ENCODE data around the gene SF3A2. TPM values are rescaled to one million over a fixed set of nuclear protein-coding genes. Genes with fewer than 3 reads are reported as not detected.

Gene SF3A2
- total RNA-seq (2021) (167 to 184 TPM (median 169 TPM) in 3 replicates), Bru-seq, nascent RNA (percentile 78 among the genes with signal in this experiment)
- long read RNA-seq, experiment 1, transcript SF3A2-206 (8 exons, 885 nt) = minor isoform, 6 of 335 reads
- long read RNA-seq, experiment 1, transcript SF3A2-201 (9 exons, 1,963 nt) = major isoform, 276 of 335 reads
- long read RNA-seq, experiment 1, partial matches to known transcripts = 30 of 335 reads
- long read RNA-seq, experiment 1, other reads (novel, unspliced or antisense) = 23 of 335 reads
- long read RNA-seq, experiment 2, transcript SF3A2-201 (9 exons, 1,963 nt) = major isoform, 137 of 233 reads
- long read RNA-seq, experiment 2, partial matches to known transcripts = 71 of 233 reads
- long read RNA-seq, experiment 2, other reads (novel, unspliced or antisense) = 20 of 233 reads
- long read RNA-seq, experiment 3, partial matches to known transcripts = 152 of 161 reads
- long read RNA-seq, experiment 3, other reads (novel, unspliced or antisense) = 5 of 161 reads

GRCh38 chr19:2236314-2237050 is at the start of gene SF3A2, which contains the start of gene PLEKHJ1:
Gene SF3A2 (plus strand): TSS chr19:2236824. CDS start chr19:2243419, 6,595 bp downstream.
Gene PLEKHJ1 (minus strand): TSS chr19:2236329. CDS start chr19:2236248, 81 bp downstream.
- peaks cover 14% of the 10 kb centered on the region; the same call in 1 of the 2 replicates for H3K36me3 Mint-ChIP-seq
- H3K9me3 Mint-ChIP-seq = no peaks in the 10 kb centered on the region
- CTCF ChIA-PET = interaction anchor here (0.6 to 4.7 kb wide), 19 partner anchors 10 to 290 kb away, joined by 3 to 65 read pairs (median 4); partner anchors contain the start of gene AMH
- H3K4me1 Mint-ChIP-seq = peaks cover 42% of the 10 kb centered on the region
- POLR2A ChIA-PET = interaction anchor here (1.2 kb wide), 1 partner anchor 39 kb away, joined by 3 read pairs; no protein-coding TSS in a partner anchor
- ATAC-seq = peak; percentile 83
- peak within 1 kb of the TSS; percentile 99 for H3K27ac Mint-ChIP-seq
- peak within 1 kb of the TSS; percentile 93 for H3K4me3 Mint-ChIP-seq
- peak; percentile 97 for DNase-seq (ENCODE audit: low spot score)
- H3K27me3 Mint-ChIP-seq (ENCODE audit: low read depth) = peaks cover 5% of the 10 kb centered on the region; the same call in 1 of the 2 replicates
- peak; percentile 94 for TF ChIP-seq NFE2L1 (CRISPR knock-in tag; IDR thresholded peaks at IDR 0.05)
- TF ChIP-seq ZNF396 (CRISPR knock-in tag; IDR thresholded peaks at IDR 0.05; ENCODE audit: borderline replicate concordance) = no peak
- TF ChIP-seq ZNF263 (CRISPR knock-in tag; IDR thresholded peaks at IDR 0.05; ENCODE audit: low read depth) = peak; percentile 29; the same call in 1 of the 2 replicates
- TF ChIP-seq TCF7 (CRISPR knock-in tag; IDR thresholded peaks at IDR 0.05; ENCODE audit: low read depth) = no peak
- TF ChIP-seq JAZF1 (CRISPR knock-in tag; IDR thresholded peaks at IDR 0.05) = no peak
- TF ChIP-seq GABPB1 (CRISPR knock-in tag; IDR thresholded peaks at IDR 0.05) = peak; percentile 86
- TF ChIP-seq ZNF281 (CRISPR knock-in tag; IDR thresholded peaks at IDR 0.05) = peak; percentile 91; the same call in 1 of the 2 replicates
- TF ChIP-seq ZNF219 (CRISPR knock-in tag; IDR thresholded peaks at IDR 0.05; ENCODE audit: borderline replicate concordance) = 0 out of 2 replicates have a peak, but pooled peaks have one; percentile 28
- 0 out of 2 replicates have a peak, but pooled peaks have one; percentile 15 for TF ChIP-seq ZNF121 (CRISPR knock-in tag; IDR thresholded peaks at IDR 0.05)
- peak; percentile 87 for TF ChIP-seq E2F4 (CRISPR knock-in tag; IDR thresholded peaks at IDR 0.05; ENCODE audit: borderline replicate concordance, low read depth)
- TF ChIP-seq ZNF317 (CRISPR knock-in tag; IDR thresholded peaks at IDR 0.05; ENCODE audit: borderline replicate concordance, low read depth) = no peak
- no peak for TF ChIP-seq PREB (CRISPR knock-in tag; IDR thresholded peaks at IDR 0.05; ENCODE audit: borderline replicate concordance)
- TF ChIP-seq ETV6 (CRISPR knock-in tag; IDR thresholded peaks at IDR 0.05) = peak; percentile 97; the same call in 1 of the 2 replicates
- TF ChIP-seq FOXJ3 (CRISPR knock-in tag; IDR thresholded peaks at IDR 0.05; ENCODE audit: borderline replicate concordance) = no peak
- TF ChIP-seq HMGXB4 (CRISPR knock-in tag; IDR thresholded peaks at IDR 0.05) = peak; percentile 91; the same call in 1 of the 2 replicates
- peak; percentile 85 for TF ChIP-seq IRF1 (CRISPR knock-in tag; IDR thresholded peaks at IDR 0.05)
- TF ChIP-seq ZNF138 (CRISPR knock-in tag; conservative IDR thresholded peaks at IDR 0.05) = no peak
- peak; percentile 77 for TF ChIP-seq USF1 (CRISPR knock-in tag; IDR thresholded peaks at IDR 0.05)
- TF ChIP-seq CBFB (CRISPR knock-in tag; IDR thresholded peaks at IDR 0.05; ENCODE audit: low read depth) = no peak
- no peak; the same call in none of the 2 replicates for TF ChIP-seq SMAD3 (CRISPR knock-in tag; IDR thresholded peaks at IDR 0.05; ENCODE audit: borderline replicate concordance)
- TF ChIP-seq RELA (CRISPR knock-in tag; IDR thresholded peaks at IDR 0.05; ENCODE audit: borderline replicate concordance) = no peak
- no peak for TF ChIP-seq HMGA2 (CRISPR knock-in tag; IDR thresholded peaks at IDR 0.05)
- TF ChIP-seq RORB (CRISPR knock-in tag; IDR thresholded peaks at IDR 0.05) = no peak
- TF ChIP-seq ZSCAN18 (CRISPR knock-in tag; IDR thresholded peaks at IDR 0.05) = no peak
- TF ChIP-seq NR3C1 (CRISPR knock-in tag; conservative IDR thresholded peaks at IDR 0.05; ENCODE audit: low read depth) = no peak
